GM21717 (cell line): ENCODE data around the gene ARSK.
"Not testable (repeated sequence)": the region's sequence is repeated elsewhere in the genome, so short reads cannot be mapped to it uniquely, and the experiment has no call there.

Experiments used
- ATAC-seq: cut with Tn5 transposase; IDR thresholded peaks from one replicate; pipeline ENCODE4 v1.9.1; 2021; ENCODE audit warnings: mild to moderate bottlenecking, moderate library complexity; ENCODE audit not compliant: unreplicated experiment

The ARSK gene

DNA sequence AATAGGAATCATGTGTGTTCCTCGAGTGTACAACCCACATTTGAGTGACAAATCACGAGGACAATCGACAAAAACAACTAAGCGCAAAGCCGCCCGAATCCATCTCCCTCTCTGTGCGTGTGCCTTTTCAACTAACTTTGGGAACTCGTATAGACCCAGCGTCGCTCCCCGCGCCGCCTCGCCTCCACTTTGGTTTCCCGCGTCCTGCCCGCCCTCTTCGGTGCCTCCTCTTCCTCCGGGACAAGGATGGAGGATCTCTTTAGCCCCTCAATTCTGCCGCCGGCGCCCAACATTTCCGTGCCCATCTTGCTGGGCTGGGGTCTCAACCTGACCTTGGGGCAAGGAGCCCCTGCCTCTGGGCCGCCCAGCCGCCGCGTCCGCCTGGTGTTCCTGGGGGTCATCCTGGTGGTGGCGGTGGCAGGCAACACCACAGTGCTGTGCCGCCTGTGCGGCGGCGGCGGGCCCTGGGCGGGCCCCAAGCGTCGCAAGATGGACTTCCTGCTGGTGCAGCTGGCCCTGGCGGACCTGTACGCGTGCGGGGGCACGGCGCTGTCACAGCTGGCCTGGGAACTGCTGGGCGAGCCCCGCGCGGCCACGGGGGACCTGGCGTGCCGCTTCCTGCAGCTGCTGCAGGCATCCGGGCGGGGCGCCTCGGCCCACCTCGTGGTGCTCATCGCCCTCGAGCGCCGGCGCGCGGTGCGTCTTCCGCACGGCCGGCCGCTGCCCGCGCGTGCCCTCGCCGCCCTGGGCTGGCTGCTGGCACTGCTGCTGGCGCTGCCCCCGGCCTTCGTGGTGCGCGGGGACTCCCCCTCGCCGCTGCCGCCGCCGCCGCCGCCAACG, 65.3 kb downstream of the ARSK start, which contains the start of gene GPR150:
TSS of gene GPR150 (plus strand) at position 58 of the 840 bp plus-strand sequence. CDS start at position 247, 189 bp downstream.
- ATAC-seq = peak; percentile 69

DNA sequence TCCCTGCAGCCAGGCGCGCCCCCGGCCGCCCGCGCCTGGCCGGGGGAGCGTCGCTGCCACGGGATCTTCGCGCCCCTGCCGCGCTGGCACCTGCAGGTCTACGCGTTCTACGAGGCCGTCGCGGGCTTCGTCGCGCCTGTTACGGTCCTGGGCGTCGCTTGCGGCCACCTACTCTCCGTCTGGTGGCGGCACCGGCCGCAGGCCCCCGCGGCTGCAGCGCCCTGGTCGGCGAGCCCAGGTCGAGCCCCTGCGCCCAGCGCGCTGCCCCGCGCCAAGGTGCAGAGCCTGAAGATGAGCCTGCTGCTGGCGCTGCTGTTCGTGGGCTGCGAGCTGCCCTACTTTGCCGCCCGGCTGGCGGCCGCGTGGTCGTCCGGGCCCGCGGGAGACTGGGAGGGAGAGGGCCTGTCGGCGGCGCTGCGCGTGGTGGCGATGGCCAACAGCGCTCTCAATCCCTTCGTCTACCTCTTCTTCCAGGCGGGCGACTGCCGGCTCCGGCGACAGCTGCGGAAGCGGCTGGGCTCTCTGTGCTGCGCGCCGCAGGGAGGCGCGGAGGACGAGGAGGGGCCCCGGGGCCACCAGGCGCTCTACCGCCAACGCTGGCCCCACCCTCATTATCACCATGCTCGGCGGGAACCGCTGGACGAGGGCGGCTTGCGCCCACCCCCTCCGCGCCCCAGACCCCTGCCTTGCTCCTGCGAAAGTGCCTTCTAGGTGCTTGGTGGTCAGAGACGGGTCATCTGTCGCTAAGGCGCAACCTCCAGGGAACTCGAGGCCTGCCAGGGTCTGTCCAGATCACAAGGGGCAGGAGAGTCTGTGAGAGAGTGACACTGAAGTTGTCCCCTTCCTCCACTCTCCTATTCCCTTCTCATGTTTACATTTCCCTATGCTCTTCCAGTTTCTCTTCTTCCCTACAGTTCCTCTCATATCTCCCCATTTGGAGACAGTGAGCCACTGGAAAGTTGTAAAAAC, 66.3 kb downstream of the ARSK start:
- ATAC-seq = peak; percentile 46

DNA sequence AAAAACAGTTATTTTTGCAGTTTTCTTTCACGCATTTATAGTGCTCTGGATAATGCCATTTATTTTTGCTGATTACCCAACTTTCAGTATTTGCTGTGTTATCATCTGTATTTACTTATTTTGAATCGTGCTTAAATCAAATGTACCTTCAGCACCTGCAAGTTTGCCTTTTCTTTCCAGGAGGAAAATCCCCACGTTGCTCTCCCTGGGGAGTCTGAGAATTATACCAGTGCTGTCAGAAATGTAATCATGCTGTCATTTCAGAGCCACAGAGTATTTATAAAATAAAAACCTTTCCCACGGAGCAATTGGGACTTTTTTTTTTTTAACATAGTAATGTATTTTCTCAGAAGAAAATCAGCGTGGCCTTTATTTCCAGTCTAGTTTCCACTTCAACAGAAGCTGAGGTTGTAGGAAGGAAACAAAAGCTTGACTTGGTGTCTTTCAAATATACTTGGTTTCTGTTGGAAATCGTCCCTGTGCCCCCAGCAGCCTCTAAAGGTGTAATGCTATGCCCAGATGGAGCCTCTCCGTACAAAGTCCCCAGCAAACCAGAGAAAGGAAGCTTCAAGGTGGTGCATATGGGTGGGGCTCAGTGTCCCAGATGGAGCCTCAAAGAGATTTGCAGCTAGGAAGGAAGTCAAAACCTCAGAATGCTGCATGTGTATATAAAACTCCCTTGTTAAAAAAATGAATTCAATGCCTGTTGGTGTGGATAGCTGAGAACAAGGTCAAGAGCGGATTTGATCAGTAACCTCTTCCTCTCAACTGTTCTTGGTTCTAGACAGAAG, 67.1 kb downstream of the ARSK start:
- ATAC-seq = no peak

DNA sequence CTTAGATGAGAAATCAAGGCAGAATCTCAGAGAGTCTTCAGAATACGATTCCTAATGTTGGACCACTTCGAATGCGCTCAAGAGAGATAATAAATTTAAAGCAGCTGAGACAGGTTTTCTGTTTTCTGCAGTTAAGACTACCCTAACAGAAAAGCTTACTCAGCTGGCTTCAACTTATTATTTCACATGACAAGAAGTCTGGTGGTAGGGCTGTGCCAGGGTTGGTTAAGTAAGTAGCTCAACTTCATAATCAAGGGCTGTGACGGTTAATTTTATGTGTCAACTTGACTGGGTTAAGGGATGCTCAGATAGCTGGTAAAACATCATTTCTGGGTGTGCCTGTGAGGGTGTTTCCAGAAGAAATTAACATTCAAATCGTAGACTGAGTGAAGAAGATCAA, 68.8 kb downstream of the ARSK start:
- ATAC-seq = no peak

DNA sequence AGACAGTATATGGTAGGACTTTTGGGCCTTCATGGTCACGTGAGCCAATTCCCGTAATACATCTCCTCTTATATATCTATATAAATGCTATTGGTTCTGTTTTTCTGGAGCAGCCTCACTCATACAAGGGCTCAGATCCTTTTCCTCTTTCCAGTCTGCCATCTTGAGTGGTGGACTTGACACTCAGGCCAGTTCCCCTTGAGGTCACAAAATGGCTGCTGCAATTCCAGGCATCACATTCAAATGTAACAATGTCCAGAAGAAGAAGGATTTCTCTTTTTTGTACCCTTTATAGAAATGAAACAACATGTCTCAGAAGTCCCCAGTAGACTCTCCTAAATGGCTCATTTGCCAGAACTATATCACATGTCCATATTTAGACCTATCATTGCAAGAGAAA, 69.5 kb downstream of the ARSK start:
- ATAC-seq = no peak

DNA sequence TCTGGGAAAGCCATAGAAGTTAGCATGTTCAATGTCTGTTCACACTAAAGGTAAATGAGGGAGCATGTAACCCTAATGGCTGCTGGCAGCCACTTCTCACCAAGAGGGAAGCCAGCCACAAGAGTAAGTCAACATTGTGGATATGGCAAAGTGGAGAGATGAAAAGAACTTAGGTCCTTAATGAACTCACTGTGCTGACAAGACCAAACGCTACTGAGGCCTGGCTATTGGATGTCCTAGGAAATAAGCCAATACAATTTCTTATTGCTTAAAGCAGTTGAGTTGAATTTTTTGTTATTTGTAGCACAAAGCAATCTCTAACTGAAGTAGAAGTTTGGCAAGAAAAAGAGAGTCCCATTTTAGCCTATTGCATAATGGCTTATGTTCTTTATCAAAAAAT, 71.8 kb downstream of the ARSK start:
- no peak for ATAC-seq

DNA sequence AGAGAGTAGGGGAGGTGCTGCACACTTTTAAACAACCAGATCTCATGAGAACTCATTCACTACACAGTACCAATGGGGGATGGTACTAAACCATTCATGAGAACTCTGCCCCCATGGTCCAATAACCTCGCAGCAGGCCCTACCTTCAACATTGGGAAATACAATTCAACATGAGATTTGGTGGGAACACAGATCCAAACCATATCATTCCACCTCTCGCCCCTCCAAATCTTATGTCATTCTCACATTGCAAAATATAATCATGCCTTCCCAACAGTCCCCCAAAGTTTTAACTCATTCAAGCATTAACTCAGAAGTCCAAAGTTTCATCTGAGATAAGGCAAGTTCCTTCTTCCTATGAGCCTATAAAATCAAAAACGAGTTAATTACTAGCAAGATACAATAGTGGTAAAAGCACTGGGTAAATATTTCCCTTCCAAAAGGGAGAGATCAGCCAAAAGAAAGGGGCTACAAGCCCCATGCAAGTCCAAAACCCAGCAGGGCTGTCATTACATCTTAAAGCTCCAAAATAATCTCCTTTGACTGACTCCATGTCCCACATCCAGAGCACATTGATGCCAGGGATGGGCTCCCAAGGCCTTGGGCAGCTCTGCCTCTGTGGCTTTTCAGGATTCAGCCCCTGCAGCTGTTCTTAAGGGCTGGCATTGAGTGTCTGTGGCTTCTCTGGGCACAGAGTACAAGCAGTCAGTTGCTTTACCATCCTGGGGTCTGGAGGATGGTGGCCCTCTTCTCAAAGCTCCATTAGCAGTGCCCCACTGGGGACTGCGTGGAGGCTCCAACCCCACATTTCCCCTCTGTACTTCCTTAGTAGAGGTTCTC, 73.3 kb downstream of the ARSK start:
- no peak for ATAC-seq

DNA sequence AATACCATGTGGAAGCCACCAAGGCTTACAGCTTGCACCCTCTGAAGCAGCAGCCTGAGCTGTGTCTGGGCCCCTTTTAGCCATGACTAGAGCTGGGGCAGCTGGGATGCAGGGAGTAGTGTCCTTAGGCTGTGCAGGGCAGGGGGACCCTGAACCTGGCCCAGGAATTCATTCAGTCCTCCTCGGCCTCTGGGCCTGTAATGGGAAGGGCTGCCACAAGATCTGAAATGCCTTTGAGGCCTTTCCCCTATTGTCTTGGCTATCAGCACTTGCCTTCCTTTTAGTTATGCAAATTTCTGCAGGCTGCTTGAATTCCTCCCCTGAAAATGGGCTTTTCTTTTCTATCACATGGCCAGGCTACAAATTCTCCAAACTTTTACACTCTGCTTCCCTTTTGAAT, 74.0 kb downstream of the ARSK start:
- ATAC-seq = no peak

DNA sequence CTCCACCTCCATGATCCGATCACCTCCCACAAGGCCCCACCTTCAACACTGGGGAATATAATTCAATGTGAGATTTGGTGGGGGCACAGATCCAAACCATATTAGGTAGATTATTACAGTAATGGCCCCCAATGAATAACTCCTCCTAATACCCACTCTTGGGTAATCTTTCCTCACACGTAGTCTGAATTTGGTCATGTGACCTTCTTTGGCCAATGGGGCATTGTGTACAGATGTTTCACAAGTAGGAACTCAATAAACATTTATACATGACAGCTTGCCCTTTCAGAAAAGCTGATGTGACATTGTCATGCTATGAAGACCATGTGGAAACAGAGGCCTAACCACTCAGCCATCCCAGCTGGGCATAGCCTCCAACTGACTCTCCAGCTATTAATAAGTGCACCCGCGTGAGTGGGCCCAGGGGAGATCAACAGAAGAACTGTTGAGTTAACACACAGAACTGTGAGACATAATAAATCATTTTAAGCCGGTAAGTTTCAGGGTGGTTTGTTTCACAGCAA, 75.6 kb downstream of the ARSK start:
- no peak for ATAC-seq

DNA sequence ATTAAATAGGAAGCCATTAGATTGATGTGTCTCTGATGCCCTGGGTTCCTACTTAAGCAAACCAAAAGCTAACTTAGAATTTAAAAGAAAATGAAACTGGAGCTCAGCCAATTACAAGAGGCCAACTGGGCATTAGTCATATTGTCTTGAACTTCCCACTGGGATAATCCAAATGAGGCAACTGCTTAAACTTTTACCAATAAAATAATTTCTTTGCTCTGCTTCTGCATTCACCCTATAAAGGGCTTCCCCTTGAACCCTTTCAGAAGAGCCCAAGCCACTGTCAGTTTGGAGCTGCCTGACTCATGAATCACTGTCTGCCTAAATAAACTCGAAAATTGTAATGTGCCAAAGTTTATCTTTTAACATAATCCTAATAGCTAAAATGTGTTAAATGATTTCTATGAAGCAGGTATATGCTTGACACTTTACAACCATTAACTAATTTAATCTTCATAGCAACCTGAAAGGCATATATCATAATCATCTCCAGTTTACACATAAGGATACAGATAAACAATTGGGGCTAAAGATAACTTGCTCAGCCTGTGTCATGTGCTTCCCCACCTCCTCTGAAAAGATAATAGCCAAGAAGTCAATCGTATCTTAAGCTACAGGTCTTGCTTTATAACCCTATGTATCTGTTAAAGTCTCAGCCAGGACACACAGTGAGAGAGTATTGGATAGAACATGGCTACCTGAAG, 76.5 kb downstream of the ARSK start:
- ATAC-seq = no peak

DNA sequence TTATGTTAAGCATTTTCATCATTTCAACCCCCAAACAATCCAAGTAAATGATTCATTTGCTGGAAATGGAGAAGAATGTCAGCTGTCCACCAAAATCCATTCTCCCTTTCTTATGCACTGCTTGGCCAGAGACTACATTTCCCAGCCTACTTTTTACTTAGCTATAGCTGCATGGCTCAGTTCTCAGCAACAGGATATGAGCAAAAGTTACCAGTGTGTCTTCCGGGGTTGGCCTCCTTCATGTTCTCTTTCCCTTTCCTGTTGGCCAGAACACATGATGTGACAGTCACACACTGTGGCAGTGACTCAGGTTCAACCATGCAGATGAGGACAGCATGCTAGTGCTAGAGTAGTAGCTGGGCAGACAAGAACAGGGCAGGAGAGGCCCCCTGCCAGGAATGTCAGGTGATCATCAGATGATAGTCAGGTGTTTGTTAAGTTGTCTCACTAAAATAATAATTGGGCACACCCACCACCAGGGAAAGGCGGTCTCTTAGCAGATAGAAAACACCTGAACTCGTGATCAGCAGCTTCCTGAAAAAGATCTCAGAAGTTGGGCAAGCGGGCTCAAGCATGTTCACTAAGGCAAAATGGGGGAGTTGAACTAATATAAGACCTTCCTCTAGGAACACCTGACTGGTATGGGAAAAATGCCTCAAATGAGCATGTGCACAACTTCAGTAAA, 77.2 kb downstream of the ARSK start:
- ATAC-seq = peak; percentile 87

DNA sequence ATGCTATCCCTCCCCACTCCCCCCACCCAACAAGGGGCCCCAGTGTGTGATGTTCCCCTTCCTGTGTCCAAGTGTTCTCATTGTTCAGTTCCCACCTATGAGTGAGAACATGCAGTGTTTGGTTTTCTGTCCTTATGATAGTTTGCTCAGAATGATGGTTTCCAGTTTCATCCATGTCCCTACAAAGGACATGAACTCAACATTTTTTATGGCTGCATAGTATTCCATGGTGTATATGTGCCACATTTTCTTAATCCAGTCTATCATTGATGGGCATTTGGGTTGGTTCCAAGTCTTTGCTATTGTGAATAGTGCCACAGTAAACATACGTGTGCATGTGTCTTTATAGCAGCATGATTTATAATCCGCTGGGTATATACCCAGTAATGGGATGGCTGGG, 78.0 kb downstream of the ARSK start:
- not testable (repeated sequence) for ATAC-seq

DNA sequence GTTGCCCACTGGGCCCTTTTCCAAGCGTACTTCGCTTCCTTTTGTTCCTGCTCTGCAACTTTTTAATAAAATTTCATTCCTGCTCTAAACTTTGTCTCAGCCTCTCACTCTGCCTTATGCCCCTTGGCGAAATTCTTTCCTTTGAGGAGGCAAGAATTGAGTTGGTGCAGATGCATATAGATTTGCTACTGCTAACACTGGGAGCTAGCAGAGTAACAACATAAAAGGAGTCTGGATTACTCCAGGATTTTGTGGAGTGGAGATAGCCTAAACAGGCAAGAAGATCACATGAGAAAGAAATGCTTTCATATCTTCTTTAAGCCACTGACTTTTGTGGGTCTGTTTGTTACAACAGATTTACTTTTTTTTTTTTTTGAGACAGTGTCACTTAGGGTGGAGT, 78.8 kb downstream of the ARSK start:
- no peak for ATAC-seq

DNA sequence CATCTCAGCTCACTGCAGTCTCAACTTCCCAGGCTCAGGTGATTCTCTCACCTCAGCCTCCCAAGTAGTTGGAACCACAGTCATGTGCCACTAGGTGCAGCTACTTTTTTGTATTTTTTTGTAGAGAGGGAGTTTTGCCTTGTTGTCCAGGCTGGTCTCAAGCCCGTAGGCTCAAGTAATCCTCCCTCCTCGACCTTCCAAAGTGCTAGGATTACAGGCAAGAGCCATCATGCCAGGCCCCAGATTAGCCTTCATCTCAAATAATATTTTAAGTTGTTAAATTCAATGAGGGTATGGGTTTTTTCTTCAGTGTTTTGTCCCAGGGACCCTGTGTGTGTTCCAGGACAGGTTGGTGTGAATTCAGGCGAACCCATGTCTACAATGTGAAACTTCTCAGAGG, 79.2 kb downstream of the ARSK start:
- ATAC-seq = no peak

DNA sequence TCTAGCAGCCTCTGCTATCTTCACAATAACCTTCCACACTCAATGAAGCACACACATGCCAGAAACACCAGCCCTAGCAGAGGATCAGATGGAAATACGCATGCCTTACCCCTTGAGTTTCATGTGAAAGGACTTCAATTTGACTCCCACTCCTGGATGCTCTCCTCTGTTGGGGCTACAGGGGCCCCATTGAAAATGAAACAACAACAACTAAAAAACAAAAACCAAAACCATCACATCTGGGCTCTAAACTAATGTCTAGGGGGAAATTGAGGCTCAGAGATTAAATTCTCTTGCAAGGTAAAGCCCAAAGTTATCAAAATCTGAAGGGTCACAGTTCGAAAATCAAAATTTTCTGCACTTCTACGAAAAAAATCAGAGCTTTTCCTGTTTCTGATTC, 83.7 kb downstream of the ARSK start:
- ATAC-seq = no peak

DNA sequence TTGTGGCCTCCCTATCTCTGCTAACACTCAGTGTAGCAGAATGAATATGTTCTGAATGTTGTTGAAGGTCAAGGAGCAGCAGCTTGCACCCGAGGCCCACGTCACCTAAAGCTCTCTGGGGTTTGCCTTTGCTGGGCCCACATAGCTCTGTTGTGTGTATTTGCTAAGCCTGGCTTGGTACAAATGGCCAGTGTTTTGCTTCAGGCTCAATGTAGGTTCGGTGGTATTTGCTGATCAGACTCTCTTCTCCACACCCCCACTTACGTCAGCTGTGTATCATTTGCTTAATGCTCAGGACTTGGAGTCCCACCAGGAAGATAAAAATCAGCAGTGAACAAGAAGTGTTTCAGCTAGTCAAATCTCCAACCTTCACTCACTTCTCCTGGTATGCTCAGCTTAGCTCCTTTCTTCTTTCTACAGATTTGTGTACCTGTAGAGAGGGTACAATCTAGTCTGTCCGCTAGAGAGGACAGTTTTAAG, 86.9 kb downstream of the ARSK start:
- ATAC-seq = no peak

DNA sequence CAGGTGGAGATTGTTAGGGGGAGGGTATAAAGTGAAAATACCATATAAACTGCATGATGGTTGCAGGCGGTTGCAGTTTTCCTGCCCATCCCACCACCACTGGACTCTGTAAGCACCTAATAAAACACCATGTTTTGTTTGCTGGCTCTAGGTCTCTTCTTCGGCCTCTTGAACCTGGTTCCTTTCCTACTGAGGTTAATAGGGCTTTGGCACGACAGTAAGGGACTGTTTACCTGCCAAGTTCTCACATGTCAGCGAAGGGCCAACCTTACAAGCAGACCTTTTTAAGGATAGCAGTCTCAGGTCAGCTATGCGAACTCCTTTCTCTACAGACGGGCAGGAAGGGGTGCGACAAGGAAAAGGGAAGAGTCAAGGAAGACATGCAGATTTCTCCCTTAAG, 88.3 kb downstream of the ARSK start:
- ATAC-seq = no peak

DNA sequence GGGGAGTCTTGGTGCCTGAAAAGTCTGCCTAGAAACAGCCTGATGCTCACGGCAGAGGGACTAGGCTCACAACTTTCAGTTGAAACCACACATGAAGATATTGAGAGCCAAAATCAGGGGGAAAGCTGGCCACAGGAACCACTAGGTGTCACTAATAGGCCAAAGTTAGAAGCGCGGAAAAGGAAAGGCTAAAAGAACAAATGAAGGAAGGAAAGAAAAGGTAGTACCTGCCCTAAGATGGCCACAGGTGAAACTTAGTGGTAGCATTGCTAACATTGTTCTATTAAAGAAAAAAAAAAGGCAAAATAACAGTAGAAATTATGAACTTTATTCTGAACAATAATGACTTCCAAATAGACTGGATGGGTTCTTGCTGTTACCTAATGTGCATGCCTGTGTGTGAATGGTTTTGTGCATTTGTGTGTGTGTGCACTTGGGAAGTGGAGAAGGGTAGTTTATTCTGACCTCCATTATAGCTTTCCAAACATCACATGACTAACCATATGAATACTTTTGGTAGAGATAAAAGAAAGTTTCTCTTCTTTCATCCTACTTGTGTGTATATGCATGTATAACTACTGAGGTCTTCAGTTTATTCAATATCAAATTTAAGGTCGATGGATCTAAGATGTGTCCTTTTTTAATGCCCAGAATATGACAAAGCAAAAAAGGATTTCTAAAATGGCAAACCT, 89.6 kb downstream of the ARSK start:
- ATAC-seq = peak; percentile 45
